ENCODE measurements around the gene TTC7B. TPM values are rescaled to one million over a fixed set of nuclear protein-coding genes. Genes with fewer than 3 reads are reported as not detected.

The TTC7B gene
- total and polyA plus RNA-seq, 2 donors (not counting 1 experiment from before 2014, with no cell fraction given) = 0.36 to 3.2 TPM

DNA sequence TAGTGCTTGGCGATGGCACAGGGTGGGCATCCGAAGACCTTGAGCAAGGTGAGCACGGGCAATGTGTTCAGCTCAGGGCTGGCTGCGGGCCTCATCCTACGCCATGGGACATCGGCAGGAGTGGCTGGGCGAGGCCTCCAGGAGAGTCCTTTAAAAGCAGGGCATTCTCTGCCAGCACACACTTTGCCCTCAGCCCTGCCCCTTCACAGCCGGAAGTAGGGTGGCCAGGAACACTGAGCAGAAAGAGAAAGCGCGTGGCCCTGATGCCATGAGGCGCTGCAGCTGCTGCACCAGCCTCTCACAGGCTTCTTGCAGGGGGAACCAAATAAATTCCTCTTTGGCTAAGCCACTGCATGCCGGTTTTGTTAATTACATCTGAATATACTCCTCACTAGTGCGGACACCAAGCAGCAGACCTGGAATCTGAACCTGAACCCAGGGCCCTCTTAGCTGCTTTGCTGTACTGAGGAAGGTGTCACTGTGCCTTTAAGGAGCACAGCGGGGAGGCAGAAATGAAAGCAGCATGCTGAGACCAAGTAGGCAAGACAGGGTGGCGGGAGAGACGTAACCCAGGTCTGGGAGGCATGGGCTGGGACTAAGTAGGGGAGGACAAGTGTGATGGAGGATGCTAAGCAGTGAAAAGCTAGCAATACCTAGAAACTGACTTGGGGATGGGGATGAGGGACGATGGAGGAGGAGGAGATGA, 155.2 kb downstream of the TTC7B start:
- H3K4me1 ChIP-seq (ENCODE audit: control insufficient read depth in 2 of 2, insufficient read depth in 2 of 2, low read length in 2 of 2) = no peaks in the 10 kb centered on the region
- H3K36me3 ChIP-seq (replicated peaks in 1 of 2; ENCODE audit: control extremely low read depth in 1 of 2, control insufficient read depth in 1 of 2, extremely low read depth in 1 of 2, insufficient read depth in 2 of 2, low read length in 1 of 2) = no peaks in the 10 kb centered on the region
- no peaks in the 10 kb centered on the region for H3K9me3 Mint-ChIP-seq (ENCODE audit: insufficient read depth)
- H3K27ac ChIP-seq (ENCODE audit: low read length in 2 of 2) = no peak overlapping the region
- H3K4me2 ChIP-seq (replicated peaks; ENCODE audit: low read depth, low read length, poor library complexity, severe bottlenecking) = no peak overlapping the region
- 90% methylated on average over 15 of the region's 17 CpGs for WGBS (ENCODE audit: insufficient coverage)
- ATAC-seq (ENCODE audit: low read depth) (no peak), DNase-seq (no peak)
- intact Hi-C loops (cut with micrococcal nuclease) = no loop called here
- no peak overlapping the region for H3K4me3 ChIP-seq (ENCODE audit: control extremely low read depth in 1 of 5, extremely low read depth in 1 of 5, insufficient read depth in 1 of 5, low read depth in 2 of 5, low read length in 4 of 5)
- no peak for TF ChIP-seq EZH2 (IDR thresholded peaks at IDR 0.05; ENCODE audit: borderline replicate concordance, insufficient read depth, low read depth, low read length, poor library complexity, severe bottlenecking)
- TF ChIP-seq, protein P1, sequence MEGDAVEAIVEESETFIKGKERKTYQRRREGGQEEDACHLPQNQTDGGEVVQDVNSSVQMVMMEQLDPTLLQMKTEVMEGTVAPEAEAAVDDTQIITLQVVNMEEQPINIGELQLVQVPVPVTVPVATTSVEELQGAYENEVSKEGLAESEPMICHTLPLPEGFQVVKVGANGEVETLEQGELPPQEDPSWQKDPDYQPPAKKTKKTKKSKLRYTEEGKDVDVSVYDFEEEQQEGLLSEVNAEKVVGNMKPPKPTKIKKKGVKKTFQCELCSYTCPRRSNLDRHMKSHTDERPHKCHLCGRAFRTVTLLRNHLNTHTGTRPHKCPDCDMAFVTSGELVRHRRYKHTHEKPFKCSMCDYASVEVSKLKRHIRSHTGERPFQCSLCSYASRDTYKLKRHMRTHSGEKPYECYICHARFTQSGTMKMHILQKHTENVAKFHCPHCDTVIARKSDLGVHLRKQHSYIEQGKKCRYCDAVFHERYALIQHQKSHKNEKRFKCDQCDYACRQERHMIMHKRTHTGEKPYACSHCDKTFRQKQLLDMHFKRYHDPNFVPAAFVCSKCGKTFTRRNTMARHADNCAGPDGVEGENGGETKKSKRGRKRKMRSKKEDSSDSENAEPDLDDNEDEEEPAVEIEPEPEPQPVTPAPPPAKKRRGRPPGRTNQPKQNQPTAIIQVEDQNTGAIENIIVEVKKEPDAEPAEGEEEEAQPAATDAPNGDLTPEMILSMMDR (IDR thresholded peaks at IDR 0.05) = no peak
- no peaks in the 10 kb centered on the region for H3K79me2 ChIP-seq (ENCODE audit: control insufficient read depth, insufficient read depth, low read length)
- no peak overlapping the region for H3K4me3 Mint-ChIP-seq
- ChIA-PET CTCF (no interaction called here), POLR2A (no interaction called here)
- H3K27me3 Mint-ChIP-seq = peaks cover 10% of the 10 kb centered on the region
- no peaks in the 10 kb centered on the region for H3K27me3 ChIP-seq (replicated peaks in 1 of 4; ENCODE audit: control extremely low read depth in 1 of 4, control insufficient read depth in 3 of 4, insufficient read depth in 4 of 4, low read length in 3 of 4)
- H4K20me1 ChIP-seq (ENCODE audit: control insufficient read depth, insufficient read depth, low read length, poor library complexity, severe bottlenecking) = no peaks in the 10 kb centered on the region
- no peak overlapping the region for H3K9ac ChIP-seq (ENCODE audit: low read length)
- no peak overlapping the region for H3K27ac Mint-ChIP-seq
- H2AFZ ChIP-seq (ENCODE audit: insufficient read depth, low read depth, low read length, poor library complexity, severe bottlenecking) = no peak overlapping the region
- H3K4me1 Mint-ChIP-seq = no peaks in the 10 kb centered on the region
- H3K9me3 ChIP-seq (ENCODE audit: control extremely low read depth in 1 of 3, control insufficient read depth in 2 of 3, insufficient read depth in 1 of 3, low read length in 2 of 3) = no peaks in the 10 kb centered on the region

- ChIA-PET POLR2A (no interaction called here), CTCF (no interaction called here)
- intact Hi-C loops (cut with micrococcal nuclease) = no loop called here
- ATAC-seq (ENCODE audit: low read depth) = no peak
- peaks cover 6% of the 10 kb centered on the region for H3K27me3 Mint-ChIP-seq
- H3K4me3 ChIP-seq (ENCODE audit: control extremely low read depth in 1 of 5, extremely low read depth in 1 of 5, insufficient read depth in 1 of 5, low read depth in 2 of 5, low read length in 4 of 5) = no peak overlapping the region
- H3K4me1 Mint-ChIP-seq = no peaks in the 10 kb centered on the region
- no peak overlapping the region for H3K9ac ChIP-seq (ENCODE audit: low read length)
- H3K27me3 ChIP-seq (replicated peaks in 1 of 4; ENCODE audit: control extremely low read depth in 1 of 4, control insufficient read depth in 3 of 4, insufficient read depth in 4 of 4, low read length in 3 of 4) = peaks cover 0 to 2% (median 0%) of the 10 kb centered on the region in 4 experiments
- no peak overlapping the region for H3K4me2 ChIP-seq (replicated peaks; ENCODE audit: low read depth, low read length, poor library complexity, severe bottlenecking)
- no peaks in the 10 kb centered on the region for H4K20me1 ChIP-seq (ENCODE audit: control insufficient read depth, insufficient read depth, low read length, poor library complexity, severe bottlenecking)
- no peak overlapping the region for H3K27ac Mint-ChIP-seq
- no peak overlapping the region for H3K27ac ChIP-seq (ENCODE audit: low read length in 2 of 2)
- H3K9me3 ChIP-seq (ENCODE audit: control extremely low read depth in 1 of 3, control insufficient read depth in 2 of 3, insufficient read depth in 1 of 3, low read length in 2 of 3) = no peaks in the 10 kb centered on the region
- no peak for TF ChIP-seq EZH2 (IDR thresholded peaks at IDR 0.05; ENCODE audit: borderline replicate concordance, insufficient read depth, low read depth, low read length, poor library complexity, severe bottlenecking)
- TF ChIP-seq, protein P1 (IDR thresholded peaks at IDR 0.05) = no peak
- H2AFZ ChIP-seq (ENCODE audit: insufficient read depth, low read depth, low read length, poor library complexity, severe bottlenecking) = no peak overlapping the region
- no peaks in the 10 kb centered on the region for H3K4me1 ChIP-seq (ENCODE audit: control insufficient read depth in 2 of 2, insufficient read depth in 2 of 2, low read length in 2 of 2)
- WGBS (ENCODE audit: insufficient coverage) = 11% methylated on average over 1 of the region's 2 CpGs
- DNase-seq = no peak
- no peak overlapping the region for H3K4me3 Mint-ChIP-seq
- no peaks in the 10 kb centered on the region for H3K79me2 ChIP-seq (ENCODE audit: control insufficient read depth, insufficient read depth, low read length)
- H3K36me3 ChIP-seq (replicated peaks in 1 of 2; ENCODE audit: control extremely low read depth in 1 of 2, control insufficient read depth in 1 of 2, extremely low read depth in 1 of 2, insufficient read depth in 2 of 2, low read length in 1 of 2) = no peaks in the 10 kb centered on the region
- H3K9me3 Mint-ChIP-seq (ENCODE audit: insufficient read depth) = no peaks in the 10 kb centered on the region
These were observed 157.1 kb downstream of the TTC7B start for GRCh38 chr14:90659156-90659555.
